IPS-18a (cell line): ENCODE data around the gene SRP68.

Experiments used
- H3K27ac ChIP-seq: one replicate; pipeline ENCODE4 v1.5.1; 2013; ENCODE audit warnings: low read length
- H3K27me3 ChIP-seq: one replicate; pipeline ENCODE4 v1.6.1; 2013; ENCODE audit warnings: mild to moderate bottlenecking, low read length; ENCODE audit not compliant: control insufficient read depth, insufficient read depth
- H3K36me3 ChIP-seq: one replicate; pipeline ENCODE4 v1.6.1; 2013; ENCODE audit warnings: low read depth, low read length; ENCODE audit not compliant: control insufficient read depth
- H3K4me1 ChIP-seq: one replicate; pipeline ENCODE4 v1.6.1; 2013; ENCODE audit warnings: low read depth, low read length; ENCODE audit not compliant: control insufficient read depth
- H3K4me3 ChIP-seq: one replicate; pipeline ENCODE4 v1.5.1; 2013; ENCODE audit warnings: low read length
- H3K9ac ChIP-seq: one replicate; pipeline ENCODE4 v1.6.1; 2013; ENCODE audit warnings: mild to moderate bottlenecking, low read length, moderate library complexity
- H3K9me3 ChIP-seq: one replicate; pipeline ENCODE4 v1.6.1; 2013; ENCODE audit warnings: low read depth, low read length; ENCODE audit not compliant: control insufficient read depth

Gene SRP68

GRCh38 chr17:76072148-76072858 is at the start of gene SRP68:
Gene SRP68, minus strand, starts transcription at chr17:76072517. Its CDS starts 26 bp downstream, at chr17:76072491.
- peak within 1 kb of the TSS; percentile 88 for H3K9ac ChIP-seq
- H3K27me3 ChIP-seq = peaks cover 46% of the 10 kb centered on the region
- peak within 1 kb of the TSS; percentile 95 for H3K4me3 ChIP-seq
- H3K9me3 ChIP-seq = no peaks in the 10 kb centered on the region
- peak within 1 kb of the TSS; percentile 47 for H3K27ac ChIP-seq
- H3K36me3 ChIP-seq = peaks cover 15% of the 10 kb centered on the region
- peaks cover 24% of the 10 kb centered on the region for H3K4me1 ChIP-seq

GRCh38 chr17:76121932-76122430 is 49.7 kb upstream of the SRP68 start:
- Histone ChIP-seq H3K4me3 (peak overlapping the region; percentile 17), H3K4me1 (peaks cover 18% of the 10 kb centered on the region), H3K9ac (no peak overlapping the region)

GRCh38 chr17:76120658-76121008 is 48.3 kb upstream of the SRP68 start:
- Histone ChIP-seq H3K4me3 (no peak overlapping the region), H3K36me3 (no peaks in the 10 kb centered on the region), H3K4me1 (peaks cover 18% of the 10 kb centered on the region), H3K27me3 (no peaks in the 10 kb centered on the region), H3K9me3 (no peaks in the 10 kb centered on the region), H3K9ac (no peak overlapping the region), H3K27ac (no peak overlapping the region)

More at GRCh38 chr17:76121932-76122430, 49.7 kb upstream of the SRP68 start:
- no peaks in the 10 kb centered on the region for H3K9me3 ChIP-seq
- H3K27me3 ChIP-seq = no peaks in the 10 kb centered on the region
- H3K36me3 ChIP-seq = no peaks in the 10 kb centered on the region
- no peak overlapping the region for H3K27ac ChIP-seq

GRCh38 chr17:76119409-76120371 is 47.4 kb upstream of the SRP68 start:
- no peak overlapping the region for H3K27ac ChIP-seq

DNA sequence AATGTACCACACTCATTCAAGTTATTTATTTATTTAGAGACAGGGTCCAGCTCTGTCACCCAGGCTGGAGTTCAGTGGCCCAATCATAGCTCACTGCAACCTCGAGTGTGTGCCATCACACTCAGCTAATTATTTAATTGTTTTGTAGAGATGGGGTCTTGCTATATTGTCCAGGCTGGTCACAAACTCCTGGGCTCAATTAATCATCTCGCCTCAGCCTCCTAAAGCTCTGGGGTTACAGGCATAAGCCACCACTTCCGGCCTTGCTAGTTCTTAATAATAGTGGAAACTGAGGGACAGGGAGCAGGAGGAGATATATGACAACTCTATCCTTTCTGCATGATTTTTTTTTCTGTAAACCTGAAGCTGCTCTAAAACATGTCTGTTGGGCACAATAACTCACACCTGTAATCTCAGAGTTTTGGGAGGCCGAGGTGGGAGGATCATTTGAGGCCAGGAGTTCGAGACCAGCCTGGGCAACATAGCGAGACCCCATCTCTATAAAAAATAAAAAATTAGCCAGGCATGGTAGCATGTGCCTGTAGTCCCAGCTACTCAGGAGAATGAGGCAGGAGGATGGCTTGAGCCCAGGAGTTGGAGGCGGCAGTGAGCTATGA is 42.9 kb upstream of the SRP68 start:
- Histone ChIP-seq H3K4me3 (no peak overlapping the region), H3K4me1 (peaks cover 7% of the 10 kb centered on the region), H3K27ac (no peak overlapping the region), H3K9me3 (no peaks in the 10 kb centered on the region), H3K27me3 (no peaks in the 10 kb centered on the region), H3K36me3 (no peaks in the 10 kb centered on the region), H3K9ac (no peak overlapping the region)

More at GRCh38 chr17:76119409-76120371, 47.4 kb upstream of the SRP68 start:
- Histone ChIP-seq H3K9me3 (no peaks in the 10 kb centered on the region), H3K36me3 (no peaks in the 10 kb centered on the region), H3K27me3 (no peaks in the 10 kb centered on the region), H3K9ac (no peak overlapping the region), H3K4me1 (peaks cover 18% of the 10 kb centered on the region), H3K4me3 (no peak overlapping the region)

GRCh38 chr17:76111956-76112355 is 39.6 kb upstream of the SRP68 start:
- Histone ChIP-seq H3K36me3 (no peaks in the 10 kb centered on the region), H3K4me3 (no peak overlapping the region), H3K9me3 (no peaks in the 10 kb centered on the region), H3K27me3 (no peaks in the 10 kb centered on the region), H3K4me1 (no peaks in the 10 kb centered on the region), H3K27ac (no peak overlapping the region), H3K9ac (no peak overlapping the region)

DNA sequence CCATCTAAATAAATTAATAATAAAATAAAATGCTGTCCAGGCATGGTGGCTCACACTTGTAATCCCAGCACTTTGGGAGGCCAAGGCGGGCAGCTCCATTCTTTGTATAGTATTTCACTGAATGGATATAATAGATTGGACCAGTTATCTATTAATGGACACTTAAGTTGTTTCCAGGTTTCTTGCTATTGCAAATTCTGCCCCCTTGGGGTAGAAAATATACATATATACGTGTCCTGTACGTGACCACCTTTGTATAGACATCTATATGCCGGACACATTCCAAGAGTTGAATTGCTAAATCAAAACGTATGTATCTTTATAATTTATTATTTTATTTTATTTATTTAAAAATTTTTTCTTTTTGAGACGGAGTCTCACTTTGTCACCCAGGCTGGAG is 35.2 kb upstream of the SRP68 start:
- H3K27ac ChIP-seq = no peak overlapping the region
- H3K36me3 ChIP-seq = no peaks in the 10 kb centered on the region
- H3K9ac ChIP-seq = no peak overlapping the region
- peaks cover 17% of the 10 kb centered on the region for H3K4me1 ChIP-seq
- no peaks in the 10 kb centered on the region for H3K27me3 ChIP-seq
- no peak overlapping the region for H3K4me3 ChIP-seq
- no peaks in the 10 kb centered on the region for H3K9me3 ChIP-seq

DNA sequence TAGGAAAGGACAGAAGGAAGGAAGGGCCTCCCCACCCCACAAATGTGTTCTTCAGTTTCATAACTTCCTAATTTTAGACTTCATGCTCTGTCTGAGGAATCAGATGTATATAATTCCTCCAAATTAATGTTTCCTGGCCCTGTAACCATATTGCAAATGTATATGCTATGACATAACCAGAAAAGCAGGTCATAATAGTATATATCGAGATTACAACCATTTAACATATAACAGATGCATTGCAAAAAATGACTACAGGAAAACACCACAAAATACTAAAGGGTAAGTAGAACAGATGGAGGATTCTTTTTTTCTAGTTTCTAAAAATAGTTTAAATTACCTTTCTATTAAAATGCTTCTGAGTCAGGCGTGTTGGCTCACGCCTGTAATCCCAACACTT is 34.4 kb upstream of the SRP68 start:
- Histone ChIP-seq H3K27ac (no peak overlapping the region), H3K4me3 (no peak overlapping the region), H3K9ac (no peak overlapping the region), H3K4me1 (peaks cover 17% of the 10 kb centered on the region), H3K27me3 (no peaks in the 10 kb centered on the region), H3K36me3 (peaks cover 4% of the 10 kb centered on the region), H3K9me3 (no peaks in the 10 kb centered on the region)

- no peaks in the 10 kb centered on the region for H3K27me3 ChIP-seq
- peaks cover 16% of the 10 kb centered on the region for H3K36me3 ChIP-seq
- H3K27ac ChIP-seq = no peak overlapping the region
- no peak overlapping the region for H3K4me3 ChIP-seq
- H3K9me3 ChIP-seq = no peaks in the 10 kb centered on the region
- no peak overlapping the region for H3K9ac ChIP-seq
- H3K4me1 ChIP-seq = peaks cover 17% of the 10 kb centered on the region
Observed at GRCh38 chr17:76104896-76105231, 32.5 kb upstream of the SRP68 start.

GRCh38 chr17:76104140-76104895 is 32.0 kb upstream of the SRP68 start:
- H3K27ac ChIP-seq = peak overlapping the region; percentile 83
- H3K4me1 ChIP-seq = peaks cover 17% of the 10 kb centered on the region
- no peaks in the 10 kb centered on the region for H3K27me3 ChIP-seq
- H3K9me3 ChIP-seq = no peaks in the 10 kb centered on the region
- H3K36me3 ChIP-seq = peaks cover 20% of the 10 kb centered on the region
- H3K9ac ChIP-seq = peak overlapping the region; percentile 77
- peak overlapping the region; percentile 97 for H3K4me3 ChIP-seq
